Suprapubic skin (tissue), 4 donors: ENCODE data around the gene LAMA3.

ENCODE experiments used
- CTCF ChIP-seq, 2 donors: fragments of 200-600 bp in 1 of 2; fragments of 450-650 bp in 1 of 2; sonication (generic) in 1 of 2; IDR thresholded peaks; one replicate each; pipeline ENCODE4 v1.5.1; 2016 to 2019; ENCODE audit warnings: antibody characterized with exemption in 2 of 2, mild to moderate bottlenecking in 1 of 2, moderate library complexity in 1 of 2
- EP300 ChIP-seq: sonication (generic); formaldehyde crosslinking; IDR thresholded peaks from one replicate; pipeline ENCODE4 v1.6.1; 2017; ENCODE audit warnings: antibody characterized with exemption
- POLR2A ChIP-seq, 2 donors: fragments of 450-650 bp; IDR thresholded peaks; one replicate each; pipeline ENCODE4 v1.6.1; 2017; ENCODE audit warnings: antibody characterized with exemption in 2 of 2, mild to moderate bottlenecking in 2 of 2, moderate library complexity in 2 of 2
- POLR2AphosphoS5 ChIP-seq, 3 donors: sonication (generic); formaldehyde crosslinking; IDR thresholded peaks; one replicate each; pipeline ENCODE4 v1.6.1; 2017; ENCODE audit warnings: antibody characterized with exemption in 3 of 3

GRCh38 chr18:23793985-23794867, 105.0 kb downstream of the LAMA3 start:
- no peak for TF ChIP-seq CTCF (IDR thresholded peaks at IDR 0.05)
- no peak for TF ChIP-seq POLR2AphosphoS5 (IDR thresholded peaks at IDR 0.05)
- no peak for TF ChIP-seq POLR2A (IDR thresholded peaks at IDR 0.05)
- TF ChIP-seq EP300: no peak
